Measurements from ENCODE around the gene RAB3IP. TPM values are rescaled to one million over a fixed set of nuclear protein-coding genes. Genes with fewer than 3 reads are reported as not detected.

RAB3IP gene
- total RNA-seq, 1 donor: 13.4 TPM

GRCh38 chr12:69866698-69867097, 128.0 kb downstream of the RAB3IP start:
- Histone ChIP-seq H3K79me2 (ENCODE audit: insufficient read depth, low read length) (no peaks in the 10 kb centered on the region), H3K27me3 (ENCODE audit: insufficient read depth, low read length) (peaks cover 4% of the 10 kb centered on the region), H2AFZ (ENCODE audit: low read length) (no peak overlapping the region), H3K27ac (ENCODE audit: low read depth, low read length) (no peak overlapping the region), H3K9me3 (ENCODE audit: low read depth, low read length) (no peaks in the 10 kb centered on the region), H3K4me2 (ENCODE audit: insufficient read depth, low read length) (no peak overlapping the region), H3K4me1 (ENCODE audit: insufficient read depth, low read length) (no peaks in the 10 kb centered on the region), H3K4me3 (ENCODE audit: insufficient read depth, low read length) (no peak overlapping the region), H4K20me1 (ENCODE audit: insufficient read depth, low read length) (no peaks in the 10 kb centered on the region), H3K36me3 (ENCODE audit: insufficient read depth, low read length) (no peaks in the 10 kb centered on the region)
- no peak for DNase-seq (ENCODE audit: insufficient read length, low spot score, missing footprints)
- no peak for TF ChIP-seq CTCF (IDR thresholded peaks at IDR 0.05; ENCODE audit: extremely low read depth, low read depth, low read length)

- H3K27ac ChIP-seq (ENCODE audit: low read depth, low read length): no peak overlapping the region
- peaks cover 4% of the 10 kb centered on the region for H3K27me3 ChIP-seq (ENCODE audit: insufficient read depth, low read length)
- H3K79me2 ChIP-seq (ENCODE audit: insufficient read depth, low read length): no peaks in the 10 kb centered on the region
- DNase-seq (ENCODE audit: insufficient read length, low spot score, missing footprints): no peak
- H3K4me1 ChIP-seq (ENCODE audit: insufficient read depth, low read length): peaks cover 7% of the 10 kb centered on the region
- H3K4me3 ChIP-seq (ENCODE audit: insufficient read depth, low read length): no peak overlapping the region
- TF ChIP-seq CTCF (IDR thresholded peaks at IDR 0.05; ENCODE audit: extremely low read depth, low read depth, low read length): no peak
- H3K4me2 ChIP-seq (ENCODE audit: insufficient read depth, low read length): no peak overlapping the region
- H4K20me1 ChIP-seq (ENCODE audit: insufficient read depth, low read length): no peaks in the 10 kb centered on the region
- H3K36me3 ChIP-seq (ENCODE audit: insufficient read depth, low read length): no peaks in the 10 kb centered on the region
- no peaks in the 10 kb centered on the region for H3K9me3 ChIP-seq (ENCODE audit: low read depth, low read length)
- H2AFZ ChIP-seq (ENCODE audit: low read length): no peak overlapping the region
Measured at GRCh38 chr12:69868695-69869094, 130.0 kb downstream of the RAB3IP start.

- H3K36me3 ChIP-seq (ENCODE audit: insufficient read depth, low read length): no peaks in the 10 kb centered on the region
- no peaks in the 10 kb centered on the region for H3K9me3 ChIP-seq (ENCODE audit: low read depth, low read length)
- DNase-seq (ENCODE audit: insufficient read length, low spot score, missing footprints): no peak
- peaks cover 9% of the 10 kb centered on the region for H3K4me1 ChIP-seq (ENCODE audit: insufficient read depth, low read length)
- no peak overlapping the region for H3K27ac ChIP-seq (ENCODE audit: low read depth, low read length)
- no peaks in the 10 kb centered on the region for H4K20me1 ChIP-seq (ENCODE audit: insufficient read depth, low read length)
- H3K4me3 ChIP-seq (ENCODE audit: insufficient read depth, low read length): no peak overlapping the region
- no peak overlapping the region for H3K4me2 ChIP-seq (ENCODE audit: insufficient read depth, low read length)
- H2AFZ ChIP-seq (ENCODE audit: low read length): no peak overlapping the region
- no peaks in the 10 kb centered on the region for H3K79me2 ChIP-seq (ENCODE audit: insufficient read depth, low read length)
- no peak for TF ChIP-seq CTCF (IDR thresholded peaks at IDR 0.05; ENCODE audit: extremely low read depth, low read depth, low read length)
- peaks cover 4% of the 10 kb centered on the region for H3K27me3 ChIP-seq (ENCODE audit: insufficient read depth, low read length)
Measured at GRCh38 chr12:69872804-69873203, 134.1 kb downstream of the RAB3IP start.

Other genes starting within 250 kb of the RAB3IP start
- gene CCT2, start 153.4 kb upstream of the RAB3IP start, total RNA-seq: 187 and 210 TPM in 2 replicates
- gene LRRC10, start 128.0 kb upstream of the RAB3IP start, total RNA-seq: not detected in 2 replicates
- gene BEST3, start 39.6 kb upstream of the RAB3IP start, total RNA-seq: under 0.01 TPM in 1 of 2 replicates, not detected in the other
- not detected in 2 replicates for gene MYRFL, start 86.4 kb downstream of the RAB3IP start, total RNA-seq